ENCODE data around the gene CARM1.

- TF ChIP-seq CTCF (IDR thresholded peaks at IDR 0.05) (no peak), POLR2A (IDR thresholded peaks at IDR 0.05) (no peak)
Observed at GRCh38 chr19:10868872-10869547, 2.3 kb upstream of the CARM1 start.

Measured in body of pancreas (tissue), 4 donors.